HEK293 (cell line): ENCODE measurements around the gene LHFPL3.
"Not testable (repeated sequence)": the region's sequence is repeated elsewhere in the genome, so short reads cannot be mapped to it uniquely, and the experiment has no call there.

ENCODE experiments used
- CTCF ChIA-PET: fragments of 350-600 bp; formaldehyde crosslinking; extraction: SDS; loops from one replicate; lab custom pipeline; 2021; ENCODE audit warnings: antibody characterized with exemption; lab: Yijun Ruan, JAX
- POLR2A ChIA-PET: fragments of 300-600 bp; formaldehyde crosslinking; extraction: SDS; loops from one replicate; lab custom pipeline; 2020; ENCODE audit warnings: antibody characterized with exemption, inconsistent platforms; lab: Yijun Ruan, JAX
- H3K27ac ChIP-seq: fragments of 200-500 bp; sonication (Bioruptor generic); 2 replicates; pipeline ENCODE4 v1.5.1; 2014; ENCODE audit warnings: low read depth, low read length, control low read depth, inconsistent platforms; ENCODE audit errors: extremely low read depth
- H3K36me3 ChIP-seq, 2 experiments: fragments of 200-500 bp in 1 of 2; sonication (Bioruptor generic) in 1 of 2; 1 replicate in 1 of 2; 2 replicates in 1 of 2; pipeline ENCODE4 v1.5.1; 2014 to 2017; ENCODE audit warnings: inconsistent platforms in 2 of 2, low read length in 2 of 2; ENCODE audit not compliant: control insufficient read depth in 2 of 2, insufficient read depth in 1 of 2
- H3K4me1 ChIP-seq: fragments of 200-500 bp; sonication (Bioruptor generic); 2 replicates; pipeline ENCODE4 v1.5.1; 2014; ENCODE audit warnings: mild to moderate bottlenecking, low read length, inconsistent platforms; ENCODE audit not compliant: control insufficient read depth, insufficient read depth
- H3K4me3 ChIP-seq: 2 replicates; pipeline ENCODE4 v1.5.1; 2011; ENCODE audit warnings: low read depth, mild to moderate bottlenecking, control low read depth, low read length, moderate library complexity
- H3K9me3 ChIP-seq: fragments of 200-500 bp; sonication (Bioruptor generic); 2 replicates; pipeline ENCODE4 v1.5.1; 2014; ENCODE audit warnings: low read depth, low read length, inconsistent platforms; ENCODE audit not compliant: control insufficient read depth, insufficient read depth
- AEBP2 ChIP-seq: fragments of 450-650 bp; formaldehyde crosslinking; IDR thresholded peaks from 2 replicates; pipeline ENCODE4 v1.5.1; 2016; ENCODE audit warnings: missing biosample characterization, missing genetic modification characterization, borderline replicate concordance
- FEZF1 ChIP-seq: fragments of 450-650 bp; formaldehyde crosslinking; IDR thresholded peaks from 2 replicates; pipeline ENCODE4 v1.5.1; 2016; ENCODE audit warnings: missing biosample characterization, missing genetic modification characterization
- KLF8 ChIP-seq: fragments of 450-650 bp; formaldehyde crosslinking; IDR thresholded peaks from 2 replicates; pipeline ENCODE4 v1.5.1; 2016; ENCODE audit warnings: missing biosample characterization, missing genetic modification characterization
- PRDM10 ChIP-seq: fragments of 450-650 bp; formaldehyde crosslinking; IDR thresholded peaks from 2 replicates; pipeline ENCODE4 v1.5.1; 2016; ENCODE audit warnings: missing biosample characterization, missing genetic modification characterization
- SCRT2 ChIP-seq: fragments of 450-650 bp; formaldehyde crosslinking; IDR thresholded peaks from 2 replicates; pipeline ENCODE4 v1.5.1; 2016; ENCODE audit warnings: missing biosample characterization, missing genetic modification characterization
- ZBTB11 ChIP-seq: fragments of 450-650 bp; formaldehyde crosslinking; conservative IDR thresholded peaks from 2 replicates; pipeline ENCODE4 v1.5.1; 2016; ENCODE audit warnings: low read depth, missing biosample characterization, missing genetic modification characterization
- ZFP41 ChIP-seq: fragments of 450-650 bp; formaldehyde crosslinking; IDR thresholded peaks from 2 replicates; pipeline ENCODE4 v1.5.1; 2016; ENCODE audit warnings: missing biosample characterization, missing genetic modification characterization, borderline replicate concordance
- ZNF2 ChIP-seq: fragments of 450-650 bp; formaldehyde crosslinking; IDR thresholded peaks from 2 replicates; pipeline ENCODE4 v1.5.1; 2016; ENCODE audit warnings: missing biosample characterization, missing genetic modification characterization
- ZNF223 ChIP-seq: fragments of 450-650 bp; formaldehyde crosslinking; IDR thresholded peaks from 2 replicates; pipeline ENCODE4 v1.5.1; 2016; ENCODE audit warnings: missing biosample characterization, missing genetic modification characterization
- ZNF311 ChIP-seq: fragments of 450-650 bp; formaldehyde crosslinking; IDR thresholded peaks from 2 replicates; pipeline ENCODE4 v1.5.1; 2017; ENCODE audit warnings: missing biosample characterization, missing genetic modification characterization, borderline replicate concordance
- ZNF488 ChIP-seq: fragments of 450-650 bp; formaldehyde crosslinking; IDR thresholded peaks from 2 replicates; pipeline ENCODE4 v1.5.1; 2016; ENCODE audit warnings: missing biosample characterization, missing genetic modification characterization
- ZNF510 ChIP-seq: fragments of 450-650 bp; formaldehyde crosslinking; IDR thresholded peaks from 2 replicates; pipeline ENCODE4 v1.5.1; 2018; ENCODE audit warnings: mild to moderate bottlenecking, missing genetic modification characterization, missing biosample characterization; ENCODE audit not compliant: insufficient replicate concordance
- ZNF560 ChIP-seq: fragments of 450-650 bp; formaldehyde crosslinking; IDR thresholded peaks from 2 replicates; pipeline ENCODE4 v1.5.1; 2017; ENCODE audit warnings: missing biosample characterization, missing genetic modification characterization, borderline replicate concordance
- ZNF596 ChIP-seq: fragments of 450-650 bp; IDR thresholded peaks from 2 replicates; pipeline ENCODE4 v1.5.0; 2018; ENCODE audit warnings: missing biosample characterization, mild to moderate bottlenecking, missing genetic modification characterization, moderate library complexity
- ZNF624 ChIP-seq: fragments of 450-650 bp; formaldehyde crosslinking; IDR thresholded peaks from 2 replicates; pipeline ENCODE4 v1.5.1; 2017; ENCODE audit warnings: missing biosample characterization, missing genetic modification characterization
- TF ChIP-seq, protein P1 (sequence below): fragments of 450-650 bp; formaldehyde crosslinking; IDR thresholded peaks from 2 replicates; pipeline ENCODE4 v1.5.1; 2016; ENCODE audit warnings: missing biosample characterization, missing genetic modification characterization
- TF ChIP-seq, protein P2 (sequence below): fragments of 450-650 bp; formaldehyde crosslinking; IDR thresholded peaks from 2 replicates; pipeline ENCODE4 v1.5.1; 2016; ENCODE audit warnings: missing biosample characterization, missing genetic modification characterization
- TF ChIP-seq, protein P3 (sequence below): sonication (generic); formaldehyde crosslinking; IDR thresholded peaks from 2 replicates; pipeline ENCODE4 v1.8.1; 2022; ENCODE audit warnings: mild to moderate bottlenecking, moderate library complexity, missing genetic modification reagents

Gene LHFPL3

DNA sequence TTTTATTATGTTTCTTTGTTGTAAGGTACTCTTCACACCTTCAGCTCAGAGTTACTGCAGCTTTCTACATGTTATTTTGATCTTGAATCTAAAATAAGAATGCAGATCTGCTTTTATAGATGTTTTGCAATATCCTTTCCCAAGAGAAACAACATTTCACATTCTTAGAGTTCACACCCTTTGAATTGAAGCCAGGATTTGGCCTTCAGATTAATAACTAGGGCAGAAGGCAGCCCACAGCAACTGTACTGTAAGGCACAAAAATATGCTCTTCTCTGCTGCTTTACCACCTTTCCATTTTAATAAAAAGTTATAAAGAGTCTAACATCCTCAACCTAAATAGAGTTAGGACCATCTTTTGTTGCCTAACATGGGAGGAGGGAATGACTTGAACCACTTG, 224.7 kb downstream of the LHFPL3 start (continued):
- TF ChIP-seq FEZF1 (tag by site-specific recombination) (no peak), ZNF560 (tag by site-specific recombination) (no peak), ZNF488 (tag by site-specific recombination) (no peak)
- TF ChIP-seq, protein P1, sequence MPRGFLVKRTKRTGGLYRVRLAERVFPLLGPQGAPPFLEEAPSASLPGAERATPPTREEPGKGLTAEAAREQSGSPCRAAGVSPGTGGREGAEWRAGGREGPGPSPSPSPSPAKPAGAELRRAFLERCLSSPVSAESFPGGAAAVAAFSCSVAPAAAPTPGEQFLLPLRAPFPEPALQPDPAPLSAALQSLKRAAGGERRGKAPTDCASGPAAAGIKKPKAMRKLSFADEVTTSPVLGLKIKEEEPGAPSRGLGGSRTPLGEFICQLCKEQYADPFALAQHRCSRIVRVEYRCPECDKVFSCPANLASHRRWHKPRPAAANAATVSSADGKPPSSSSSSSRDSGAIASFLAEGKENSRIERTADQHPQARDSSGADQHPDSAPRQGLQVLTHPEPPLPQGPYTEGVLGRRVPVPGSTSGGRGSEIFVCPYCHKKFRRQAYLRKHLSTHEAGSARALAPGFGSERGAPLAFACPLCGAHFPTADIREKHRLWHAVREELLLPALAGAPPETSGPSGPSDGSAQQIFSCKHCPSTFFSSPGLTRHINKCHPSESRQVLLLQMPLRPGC (tag by site-specific recombination) = no peak
- TF ChIP-seq, protein P2, sequence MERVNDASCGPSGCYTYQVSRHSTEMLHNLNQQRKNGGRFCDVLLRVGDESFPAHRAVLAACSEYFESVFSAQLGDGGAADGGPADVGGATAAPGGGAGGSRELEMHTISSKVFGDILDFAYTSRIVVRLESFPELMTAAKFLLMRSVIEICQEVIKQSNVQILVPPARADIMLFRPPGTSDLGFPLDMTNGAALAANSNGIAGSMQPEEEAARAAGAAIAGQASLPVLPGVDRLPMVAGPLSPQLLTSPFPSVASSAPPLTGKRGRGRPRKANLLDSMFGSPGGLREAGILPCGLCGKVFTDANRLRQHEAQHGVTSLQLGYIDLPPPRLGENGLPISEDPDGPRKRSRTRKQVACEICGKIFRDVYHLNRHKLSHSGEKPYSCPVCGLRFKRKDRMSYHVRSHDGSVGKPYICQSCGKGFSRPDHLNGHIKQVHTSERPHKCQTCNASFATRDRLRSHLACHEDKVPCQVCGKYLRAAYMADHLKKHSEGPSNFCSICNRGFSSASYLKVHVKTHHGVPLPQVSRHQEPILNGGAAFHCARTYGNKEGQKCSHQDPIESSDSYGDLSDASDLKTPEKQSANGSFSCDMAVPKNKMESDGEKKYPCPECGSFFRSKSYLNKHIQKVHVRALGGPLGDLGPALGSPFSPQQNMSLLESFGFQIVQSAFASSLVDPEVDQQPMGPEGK (tag by site-specific recombination) = no peak

DNA sequence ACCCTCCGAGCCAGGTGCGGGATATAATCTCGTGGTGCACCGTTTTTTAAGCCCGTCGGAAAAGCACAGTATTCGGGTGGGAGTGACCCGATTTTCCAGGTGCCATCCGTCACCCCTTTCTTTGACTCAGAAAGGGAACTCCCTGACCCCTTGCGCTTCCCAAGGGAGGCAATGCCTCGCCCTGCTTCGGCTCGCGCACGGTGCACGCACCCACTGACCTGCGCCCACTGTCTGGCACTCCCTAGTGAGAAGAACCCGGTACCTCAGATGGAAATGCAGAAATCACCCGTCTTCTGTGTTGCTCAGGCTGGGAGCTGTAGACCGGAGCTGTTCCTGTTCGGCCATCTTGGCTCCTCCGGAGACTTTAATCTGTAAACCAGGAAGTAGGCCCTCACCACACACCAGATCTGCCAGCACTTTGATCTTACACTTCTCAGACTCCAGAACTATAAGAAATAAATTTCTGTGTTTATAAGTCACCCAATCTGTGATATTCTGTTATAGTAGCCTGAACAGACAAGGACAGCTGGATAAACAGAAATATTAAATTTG, 235.0 kb downstream of the LHFPL3 start:
- H3K27ac ChIP-seq, CTCF ChIA-PET, H3K4me3 ChIP-seq, H3K36me3 ChIP-seq, H3K9me3 ChIP-seq, H3K4me1 ChIP-seq, POLR2A ChIA-PET: not testable (repeated sequence)

GRCh38 chr7:104569751-104570150, 241.3 kb downstream of the LHFPL3 start:
- Histone ChIP-seq H3K4me1 (no peaks in the 10 kb centered on the region), H3K9me3 (no peaks in the 10 kb centered on the region), H3K36me3 (no peaks in the 10 kb centered on the region), H3K27ac (no peak overlapping the region), H3K4me3 (no peak overlapping the region)
- ChIA-PET CTCF (no interaction called here), POLR2A (no interaction called here)
- TF ChIP-seq ZNF624 (tag by site-specific recombination) (no peak), ZBTB11 (tag by site-specific recombination) (no peak), PRDM10 (tag by site-specific recombination) (no peak), AEBP2 (tag by site-specific recombination) (no peak), ZNF223 (tag by site-specific recombination) (no peak), ZFP41 (tag by site-specific recombination) (no peak), ZNF2 (no peak), ZNF596 (tag by site-specific recombination) (no peak), SCRT2 (tag by site-specific recombination) (no peak), ZNF510 (tag by site-specific recombination) (no peak), KLF8 (no peak), ZNF311 (tag by site-specific recombination) (no peak)
- TF ChIP-seq, protein P3, sequence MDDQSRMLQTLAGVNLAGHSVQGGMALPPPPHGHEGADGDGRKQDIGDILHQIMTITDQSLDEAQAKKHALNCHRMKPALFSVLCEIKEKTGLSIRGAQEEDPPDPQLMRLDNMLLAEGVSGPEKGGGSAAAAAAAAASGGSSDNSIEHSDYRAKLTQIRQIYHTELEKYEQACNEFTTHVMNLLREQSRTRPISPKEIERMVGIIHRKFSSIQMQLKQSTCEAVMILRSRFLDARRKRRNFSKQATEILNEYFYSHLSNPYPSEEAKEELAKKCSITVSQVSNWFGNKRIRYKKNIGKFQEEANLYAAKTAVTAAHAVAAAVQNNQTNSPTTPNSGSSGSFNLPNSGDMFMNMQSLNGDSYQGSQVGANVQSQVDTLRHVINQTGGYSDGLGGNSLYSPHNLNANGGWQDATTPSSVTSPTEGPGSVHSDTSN (CRISPR knock-in tag) = no peak
